Panc1 (cell line): ENCODE results near the gene RABL3. TPM values are rescaled to one million over a fixed set of nuclear protein-coding genes. Genes with fewer than 3 reads are reported as not detected.
"Not testable (repeated sequence)": the region's sequence is repeated elsewhere in the genome, so short reads cannot be mapped to it uniquely, and the experiment has no call there.

ENCODE experiments used
- ATAC-seq: fragments of 200-7000 bp; cut with Tn5 transposase; 2 replicates; pipeline ENCODE4 v1.9.1; 2020; ENCODE audit warnings: mild to moderate bottlenecking, moderate library complexity
- BruUV-seq: library from RNA; stranded (reverse); fragments of 400-500 nt; replicated peaks from 2 replicates; lab custom pipeline; 2021; lab: Mats Ljungman, UMichigan
- CTCF ChIA-PET: fragments of 300-600 bp; sonication (Branson Sonifier 250); formaldehyde crosslinking; loops from one replicate; lab custom pipeline; 2022; ENCODE audit warnings: antibody characterized with exemption; lab: Charles Lee
- POLR2A ChIA-PET: fragments of 300-600 bp; sonication (Branson Sonifier 250); formaldehyde crosslinking; loops from one replicate; lab custom pipeline; 2022; ENCODE audit warnings: antibody characterized with exemption; lab: Charles Lee
- DNase-seq: peaks from one replicate; pipeline ENCODE4 v3.0.0-alpha.2; 2010; ENCODE audit warnings: low read depth, low spot score
- H3K27ac ChIP-seq: 2 replicates; pipeline ENCODE4 v1.5.1; 2011; ENCODE audit warnings: mild to moderate bottlenecking, low read length, inconsistent platforms
- H3K27me3 ChIP-seq: fragments of 200-500 bp; sonication (Bioruptor generic); 2 replicates; pipeline ENCODE4 v1.6.0; 2014; ENCODE audit warnings: low read length, inconsistent platforms; ENCODE audit not compliant: control insufficient read depth, insufficient read depth
- H3K36me3 ChIP-seq: fragments of 200-500 bp; sonication (Bioruptor generic); 2 replicates; pipeline ENCODE4 v1.5.1; 2014; ENCODE audit warnings: inconsistent platforms, mild to moderate bottlenecking, low read length, moderate library complexity; ENCODE audit not compliant: control insufficient read depth, insufficient read depth
- H3K4me1 ChIP-seq: 2 replicates; pipeline ENCODE4 v1.5.1; 2011; ENCODE audit warnings: inconsistent platforms, mild to moderate bottlenecking, low read length, moderate library complexity; ENCODE audit not compliant: control insufficient read depth, insufficient read depth
- H3K4me3 ChIP-seq, 2 experiments: 2 replicates each; pipeline ENCODE4 v1.5.1; 2011 to 2012; ENCODE audit warnings: low read depth in 2 of 2, low read length in 2 of 2, mild to moderate bottlenecking in 2 of 2, inconsistent platforms in 1 of 2, moderate library complexity in 1 of 2
- H3K9me3 ChIP-seq: fragments of 200-500 bp; sonication (Bioruptor generic); 2 replicates; pipeline ENCODE4 v1.5.1; 2014; ENCODE audit warnings: low read depth, mild to moderate bottlenecking, inconsistent platforms, low read length, moderate library complexity; ENCODE audit not compliant: control insufficient read depth, insufficient read depth
- POLR2AphosphoS5 ChIP-seq: IDR thresholded peaks from 2 replicates; pipeline ENCODE4 v1.6.1; 2012; ENCODE audit warnings: mild to moderate bottlenecking, low read depth, low read length, moderate library complexity
- REST ChIP-seq, 2 experiments: IDR thresholded peaks; 2 replicates each; pipeline ENCODE4 v1.6.1; 2011 to 2012; ENCODE audit warnings: low read depth in 2 of 2, control low read depth in 1 of 2, low read length in 1 of 2, mild to moderate bottlenecking in 1 of 2, moderate library complexity in 1 of 2; ENCODE audit not compliant: insufficient read depth in 1 of 2
- SIN3A ChIP-seq: IDR thresholded peaks from 2 replicates; pipeline ENCODE4 v1.6.1; 2012; ENCODE audit warnings: low read depth, mild to moderate bottlenecking, low read length, moderate library complexity, borderline replicate concordance; ENCODE audit not compliant: insufficient read depth
- TCF7L2 ChIP-seq: IDR thresholded peaks from 2 replicates; pipeline ENCODE4 v1.6.1; 2011; ENCODE audit warnings: mild to moderate bottlenecking, low read depth, low read length, inconsistent platforms
- in situ Hi-C: cut with HindIII; loops from 2 replicates; pipeline ENCODE4 v1.10.0; 2016; ENCODE audit warnings: low sequenced_read_pairs, low pct_unique_long_range_greater_than_20kb
- intact Hi-C: fragments of 100-400 bp; cut with micrococcal nuclease; formaldehyde crosslinking; loops from one replicate; pipeline ENCODE4 v1.10.0; 2022; ENCODE audit not compliant: unreplicated experiment
- total RNA-seq: library from RNA; stranded (reverse); gene quantifications from one replicate; pipeline ENCODE4 v1.2.1, GENCODE V29; 2021; ENCODE audit not compliant: unreplicated experiment
- TF ChIP-seq, protein P1 (sequence below): fragments of 450-650 bp; IDR thresholded peaks from 2 replicates; pipeline ENCODE4 v1.5.1; 2017; ENCODE audit warnings: mild to moderate bottlenecking

The RABL3 gene
- total RNA-seq, 1 experiment from 2014 or later, result 15.8 TPM

DNA sequence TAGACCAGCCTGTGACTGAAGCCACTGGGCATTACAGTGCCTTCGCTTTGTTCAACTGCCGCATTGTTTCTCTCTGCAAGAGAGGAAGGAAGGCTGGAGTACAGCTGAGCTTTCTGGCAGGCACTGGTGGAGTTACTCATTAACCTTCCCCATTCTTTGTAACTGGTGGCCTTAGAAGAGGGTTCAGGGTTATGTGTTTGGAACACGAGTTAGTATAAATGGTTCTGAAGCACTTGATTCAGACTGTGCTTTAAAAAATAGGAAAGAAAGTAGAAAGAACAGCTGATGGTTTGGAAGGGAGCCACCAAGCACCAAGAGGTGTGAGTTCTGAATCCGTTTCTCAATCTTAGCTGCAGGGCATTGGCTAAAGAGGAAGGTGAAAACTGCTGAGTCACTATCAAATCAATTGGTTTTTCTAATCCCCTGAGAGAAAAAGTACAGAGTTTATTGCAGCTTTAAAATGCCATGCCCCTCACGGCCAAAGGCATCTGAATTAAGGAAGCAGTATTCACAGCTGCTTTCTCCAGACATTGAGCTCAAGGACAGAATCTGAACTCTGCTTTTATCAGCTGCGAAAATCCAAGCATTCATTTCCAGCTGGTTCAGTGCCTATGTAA, 63.9 kb downstream of the RABL3 start:
- Histone ChIP-seq H3K4me3 (no peak overlapping the region), H3K27me3 (no peaks in the 10 kb centered on the region), H3K9me3 (peaks cover 7% of the 10 kb centered on the region; the same call in 1 of the 2 replicates), H3K27ac (no peak overlapping the region), H3K36me3 (no peaks in the 10 kb centered on the region), H3K4me1 (no peaks in the 10 kb centered on the region)
- DNase-seq, result no peak
- ATAC-seq, result no peak
- TF ChIP-seq SIN3A, result no peak
- no peak for TF ChIP-seq TCF7L2
- no peak for TF ChIP-seq POLR2AphosphoS5
- TF ChIP-seq REST (IDR thresholded peaks at IDR 0.05; ENCODE audit: insufficient read depth in 1 of 2, low read depth in 2 of 2, low read length in 1 of 2), result no peak
- TF ChIP-seq, protein P1, sequence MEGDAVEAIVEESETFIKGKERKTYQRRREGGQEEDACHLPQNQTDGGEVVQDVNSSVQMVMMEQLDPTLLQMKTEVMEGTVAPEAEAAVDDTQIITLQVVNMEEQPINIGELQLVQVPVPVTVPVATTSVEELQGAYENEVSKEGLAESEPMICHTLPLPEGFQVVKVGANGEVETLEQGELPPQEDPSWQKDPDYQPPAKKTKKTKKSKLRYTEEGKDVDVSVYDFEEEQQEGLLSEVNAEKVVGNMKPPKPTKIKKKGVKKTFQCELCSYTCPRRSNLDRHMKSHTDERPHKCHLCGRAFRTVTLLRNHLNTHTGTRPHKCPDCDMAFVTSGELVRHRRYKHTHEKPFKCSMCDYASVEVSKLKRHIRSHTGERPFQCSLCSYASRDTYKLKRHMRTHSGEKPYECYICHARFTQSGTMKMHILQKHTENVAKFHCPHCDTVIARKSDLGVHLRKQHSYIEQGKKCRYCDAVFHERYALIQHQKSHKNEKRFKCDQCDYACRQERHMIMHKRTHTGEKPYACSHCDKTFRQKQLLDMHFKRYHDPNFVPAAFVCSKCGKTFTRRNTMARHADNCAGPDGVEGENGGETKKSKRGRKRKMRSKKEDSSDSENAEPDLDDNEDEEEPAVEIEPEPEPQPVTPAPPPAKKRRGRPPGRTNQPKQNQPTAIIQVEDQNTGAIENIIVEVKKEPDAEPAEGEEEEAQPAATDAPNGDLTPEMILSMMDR, result no peak
- in situ Hi-C loops (no loop called here), intact Hi-C loops (no loop called here)
- CTCF ChIA-PET, result no interaction called here
- POLR2A ChIA-PET, result interaction anchor here (0.5 kb wide), 1 partner anchor 32 kb away, joined by 4 read pairs; no protein-coding TSS in a partner anchor
- BruUV-seq, result no TSS peak

DNA sequence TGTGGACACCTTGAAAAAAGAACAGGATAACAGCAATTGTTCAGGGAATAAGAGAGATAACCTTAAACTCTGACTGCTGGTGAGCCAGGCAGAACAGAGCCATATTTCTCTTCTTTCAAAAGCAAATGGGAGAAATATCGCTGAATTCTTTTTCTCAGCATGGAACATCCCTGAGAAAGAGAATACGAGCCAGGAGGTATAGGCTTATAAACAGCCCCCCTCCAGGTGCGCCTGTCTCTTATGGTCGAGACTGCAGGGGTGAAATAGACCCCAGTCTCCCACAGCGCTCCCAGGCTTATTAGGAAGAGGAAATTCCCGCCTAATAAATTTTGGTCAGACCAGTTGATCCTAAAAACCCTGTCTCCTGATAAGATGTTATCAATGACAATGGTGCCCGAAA, 65.1 kb downstream of the RABL3 start:
- BruUV-seq, H3K36me3 ChIP-seq, in situ Hi-C loops, H3K4me3 ChIP-seq, H3K27ac ChIP-seq, H3K27me3 ChIP-seq, H3K9me3 ChIP-seq, intact Hi-C loops, CTCF ChIA-PET, POLR2A ChIA-PET, ATAC-seq, H3K4me1 ChIP-seq, DNase-seq: not testable (repeated sequence)

DNA sequence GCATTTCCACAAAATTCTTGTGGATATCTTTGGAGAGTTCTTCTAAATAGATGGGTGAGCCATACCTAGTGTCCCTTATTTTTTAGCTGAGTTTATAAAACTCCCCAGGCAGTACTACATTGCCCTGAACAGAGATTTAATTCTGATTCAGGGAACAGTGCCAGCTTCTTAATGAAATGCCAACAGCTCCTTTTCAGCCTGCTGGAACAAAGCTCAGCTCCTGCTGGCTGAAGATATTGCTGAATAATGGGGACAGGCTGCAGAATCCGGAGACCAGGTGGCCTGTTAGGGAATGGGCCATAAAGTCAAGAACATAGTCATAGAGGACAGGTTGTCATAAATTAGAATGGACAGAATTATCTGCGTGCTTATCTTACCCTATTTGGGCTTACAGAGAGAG, 69.2 kb downstream of the RABL3 start:
- POLR2A ChIA-PET, result no interaction called here
- H3K9me3 ChIP-seq, result peaks cover 1% of the 10 kb centered on the region; the same call in 1 of the 2 replicates
- intact Hi-C loops (no loop called here), in situ Hi-C loops (no loop called here)
- no peaks in the 10 kb centered on the region for H3K27me3 ChIP-seq
- TF ChIP-seq POLR2AphosphoS5 (no peak), REST (IDR thresholded peaks at IDR 0.05; ENCODE audit: insufficient read depth in 1 of 2, low read depth in 2 of 2, low read length in 1 of 2) (no peak), SIN3A (no peak), TCF7L2 (no peak)
- TF ChIP-seq, protein P1, result no peak
- no peaks in the 10 kb centered on the region for H3K4me1 ChIP-seq
- no peaks in the 10 kb centered on the region for H3K36me3 ChIP-seq
- no peak for DNase-seq
- CTCF ChIA-PET, result no interaction called here
- no peak overlapping the region for H3K4me3 ChIP-seq
- no TSS peak for BruUV-seq
- ATAC-seq, result no peak
- no peak overlapping the region for H3K27ac ChIP-seq
